Sigmoid colon (tissue), 7 donors: ENCODE measurements around the gene FAM151B. TPM values are rescaled to one million over a fixed set of nuclear protein-coding genes. Genes with fewer than 3 reads are reported as not detected.

Source experiments
- DNase-seq: peaks from one replicate; pipeline ENCODE4 v3.0.0-alpha.2; 2019
- H3K27ac ChIP-seq, 4 donors: fragments of 200-600 bp; sonication (generic); one replicate each; pipeline ENCODE4 v1.5.1; 2016 to 2019; ENCODE audit warnings: mild to moderate bottlenecking in 1 of 4
- H3K27me3 ChIP-seq, 3 donors: fragments of 200-600 bp; sonication (generic); one replicate each; pipeline ENCODE4 v1.5.1; 2019; ENCODE audit warnings: mild to moderate bottlenecking in 1 of 3
- H3K36me3 ChIP-seq, 4 donors: fragments of 200-600 bp; sonication (generic); one replicate each; pipeline ENCODE4 v1.5.1; 2016 to 2019
- H3K4me1 ChIP-seq, 4 donors: fragments of 200-600 bp; sonication (generic); one replicate each; pipeline ENCODE4 v1.5.1; 2017 to 2019
- H3K4me3 ChIP-seq, 4 donors: fragments of 200-600 bp; sonication (generic); one replicate each; pipeline ENCODE4 v1.5.1; 2017 to 2019; ENCODE audit warnings: mild to moderate bottlenecking in 2 of 4, moderate library complexity in 1 of 4
- H3K9me3 ChIP-seq, 4 donors: fragments of 200-600 bp in 3 of 4; sonication (generic) in 3 of 4; one replicate each; pipeline versions ENCODE4 v1.5.1 to v1.6.1; 2013 to 2019
- CTCF ChIP-seq, 4 experiments: fragments of 450-650 bp in 3 of 4; fragments of 200-600 bp in 1 of 4; IDR thresholded peaks; one replicate each; pipeline ENCODE4 v1.5.1; 2016 to 2019; ENCODE audit warnings: antibody characterized with exemption in 4 of 4, mild to moderate bottlenecking in 3 of 4, moderate library complexity in 2 of 4
- EP300 ChIP-seq, 4 donors: sonication (generic); formaldehyde crosslinking; IDR thresholded peaks; one replicate each; pipeline ENCODE4 v1.6.1; 2017; ENCODE audit warnings: antibody characterized with exemption in 4 of 4
- POLR2A ChIP-seq, 2 donors: fragments of 450-650 bp; IDR thresholded peaks; one replicate each; pipeline ENCODE4 v1.6.1; 2016; ENCODE audit warnings: antibody characterized with exemption in 2 of 2, mild to moderate bottlenecking in 2 of 2, moderate library complexity in 2 of 2
- POLR2AphosphoS5 ChIP-seq, 4 donors: sonication (generic); formaldehyde crosslinking; IDR thresholded peaks; one replicate each; pipeline ENCODE4 v1.6.1; 2017; ENCODE audit warnings: antibody characterized with exemption in 4 of 4
- WGBS, 2 donors: extraction: QIAGEN DNeasy Blood & Tissue Kit; methylation state at CpG; one replicate each; pipeline ENCODE4 v1.1.7; 2013; 5-methylcytosine and 5-hydroxymethylcytosine counted together
- intact Hi-C: fragments of 100-400 bp; cut with DNase I; formaldehyde crosslinking; loops from one replicate; pipeline ENCODE4 v1.15.1; 2023
- polyA plus RNA-seq, 3 donors: library from polyadenylated mRNA; stranded (reverse); fragments of 200-250 nt; gene quantifications; one replicate each; pipeline ENCODE4 v1.2.3, GENCODE V29; 2013
- total RNA-seq, 4 donors: library from RNA; depleted of rRNA; stranded (reverse); fragments of >200 nt; gene quantifications; one replicate each; pipeline ENCODE4 v1.1.0, GENCODE V29; 2016
- donor health status: healthy with polysubstance abuse.
- donor health status: Bipolar disorder and iron deficiency.
- donor health status: healthy.

The FAM151B gene
- total and polyA plus RNA-seq, 7 donors = 0.46 to 3.3 (median 1.6) TPM

- Histone ChIP-seq H3K36me3 (peaks cover 3 to 63% (median 15%) of the 10 kb centered on the region in 4 donors), H3K27me3 (no peaks in the 10 kb centered on the region), H3K4me1 (no peaks in the 10 kb centered on the region), H3K27ac (no peak overlapping the region), H3K4me3 (no peak overlapping the region), H3K9me3 (peaks cover 4 to 7% (median 5%) of the 10 kb centered on the region in 4 donors)
- 99% methylated on average over 2 of the region's 2 CpGs for WGBS, 2 donors
- TF ChIP-seq POLR2A (IDR thresholded peaks at IDR 0.05) (no peak), EP300 (IDR thresholded peaks at IDR 0.05) (no peak), POLR2AphosphoS5 (IDR thresholded peaks at IDR 0.05) (no peak), CTCF (IDR thresholded peaks at IDR 0.05) (no peak)
- intact Hi-C loops = no loop called here
- DNase-seq = no peak
Observed at GRCh38 chr5:80474929-80475328, 13.0 kb upstream of the FAM151B start.

- intact Hi-C loops = no loop called here
- TF ChIP-seq POLR2AphosphoS5 (IDR thresholded peaks at IDR 0.05) = no peak
- TF ChIP-seq CTCF (IDR thresholded peaks at IDR 0.05) = no peak
- TF ChIP-seq POLR2A (IDR thresholded peaks at IDR 0.05) = no peak
- no peak for TF ChIP-seq EP300 (IDR thresholded peaks at IDR 0.05)
- H3K4me3 ChIP-seq = no peak overlapping the region
Observed at GRCh38 chr5:80479713-80480112, 8.2 kb upstream of the FAM151B start.

GRCh38 chr5:80480354-80480753 is 7.5 kb upstream of the FAM151B start:
- no peak for DNase-seq
- Histone ChIP-seq H3K27me3 (no peaks in the 10 kb centered on the region), H3K36me3 (peaks cover 0 to 23% (median 5%) of the 10 kb centered on the region in 4 donors), H3K4me1 (no peaks in the 10 kb centered on the region), H3K9me3 (no peaks in the 10 kb centered on the region), H3K4me3 (no peak overlapping the region), H3K27ac (no peak overlapping the region)
- intact Hi-C loops = no loop called here
- WGBS, 2 donors = 96% methylated on average over 2 of the region's 2 CpGs
- TF ChIP-seq POLR2A (IDR thresholded peaks at IDR 0.05) (no peak), EP300 (IDR thresholded peaks at IDR 0.05) (no peak), POLR2AphosphoS5 (IDR thresholded peaks at IDR 0.05) (no peak), CTCF (IDR thresholded peaks at IDR 0.05) (no peak)

More at GRCh38 chr5:80479713-80480112, 8.2 kb upstream of the FAM151B start:
- DNase-seq = no peak
- H3K4me1 ChIP-seq = no peaks in the 10 kb centered on the region
- H3K36me3 ChIP-seq = peaks cover 0 to 29% (median 6%) of the 10 kb centered on the region in 4 donors
- H3K27ac ChIP-seq = no peak overlapping the region
- H3K27me3 ChIP-seq = no peaks in the 10 kb centered on the region
- no peaks in the 10 kb centered on the region for H3K9me3 ChIP-seq

GRCh38 chr5:80481019-80481893 is 6.6 kb upstream of the FAM151B start:
- intact Hi-C loops = no loop called here
- Histone ChIP-seq H3K27me3 (no peaks in the 10 kb centered on the region), H3K4me1 (no peaks in the 10 kb centered on the region)

More at GRCh38 chr5:80481019-80481893, 6.6 kb upstream of the FAM151B start:
- 90 to 94% methylated on average over 3 of the region's 3 CpGs for WGBS, 2 donors
- Histone ChIP-seq H3K36me3 (peaks cover 0 to 15% (median under 1%) of the 10 kb centered on the region in 4 donors), H3K9me3 (no peaks in the 10 kb centered on the region), H3K4me3 (no peak overlapping the region), H3K27ac (no peak overlapping the region)
- no peak for DNase-seq
- TF ChIP-seq EP300 (IDR thresholded peaks at IDR 0.05) = no peak
- TF ChIP-seq POLR2AphosphoS5 (IDR thresholded peaks at IDR 0.05) = peak in 2 of 4 donors; percentile 16 to 19
- peak in 3 of 4 experiments; percentile 9 to 58 (median 36) for TF ChIP-seq CTCF (IDR thresholded peaks at IDR 0.05)
